ENCODE measurements around the gene PPFIBP1.

The PPFIBP1 gene

DNA sequence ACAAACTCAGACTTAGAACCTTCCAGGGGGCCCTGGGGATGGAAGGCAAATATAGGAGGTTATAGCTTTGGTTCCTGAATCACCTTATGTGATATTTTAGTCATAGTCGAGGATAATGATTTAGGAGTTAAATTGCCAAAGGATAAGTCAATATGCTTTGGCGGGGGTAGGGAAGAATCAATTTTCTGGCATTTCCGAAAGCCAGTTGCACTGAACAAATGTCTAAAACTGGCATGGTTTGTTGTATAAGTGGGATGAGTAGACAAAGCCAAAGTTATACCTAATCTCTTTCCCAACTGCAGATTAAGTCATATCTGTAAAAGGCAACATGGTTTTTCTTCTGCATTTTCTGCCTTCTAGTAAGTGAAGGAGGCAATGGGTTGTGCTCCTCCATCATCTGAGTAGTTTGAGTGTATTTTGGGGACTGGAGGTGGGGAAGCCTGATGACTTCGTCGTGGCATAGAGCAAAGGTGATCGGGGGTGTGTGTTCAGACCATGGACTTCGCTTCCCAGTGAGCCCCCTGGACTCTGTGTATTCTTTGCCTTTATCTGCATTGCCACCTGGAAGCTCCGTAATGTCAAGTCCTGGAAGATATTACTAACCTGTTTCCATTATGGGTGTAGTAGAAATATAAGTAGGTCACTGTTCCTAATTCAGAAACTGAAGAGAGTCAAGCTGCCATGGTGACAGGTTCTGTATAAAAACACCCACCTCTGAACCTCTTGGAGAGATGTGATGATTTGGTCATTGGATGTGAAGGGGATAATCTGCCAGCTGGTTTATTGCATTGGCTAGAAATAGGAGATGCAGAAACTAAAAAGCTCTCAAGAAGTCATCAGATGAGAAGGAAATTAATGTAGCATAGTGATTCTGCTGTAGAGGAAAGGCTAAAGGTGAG, 24.5 kb downstream of the PPFIBP1 start:
- Histone ChIP-seq H3K27me3 (ENCODE audit: insufficient read depth, poor library complexity, severe bottlenecking) (no peaks in the 10 kb centered on the region), H3K4me3 (replicated peaks; ENCODE audit: insufficient read depth, low read length) (no peak overlapping the region), H3K27ac (replicated peaks) (no peak overlapping the region)
- TF ChIP-seq, protein P1, sequence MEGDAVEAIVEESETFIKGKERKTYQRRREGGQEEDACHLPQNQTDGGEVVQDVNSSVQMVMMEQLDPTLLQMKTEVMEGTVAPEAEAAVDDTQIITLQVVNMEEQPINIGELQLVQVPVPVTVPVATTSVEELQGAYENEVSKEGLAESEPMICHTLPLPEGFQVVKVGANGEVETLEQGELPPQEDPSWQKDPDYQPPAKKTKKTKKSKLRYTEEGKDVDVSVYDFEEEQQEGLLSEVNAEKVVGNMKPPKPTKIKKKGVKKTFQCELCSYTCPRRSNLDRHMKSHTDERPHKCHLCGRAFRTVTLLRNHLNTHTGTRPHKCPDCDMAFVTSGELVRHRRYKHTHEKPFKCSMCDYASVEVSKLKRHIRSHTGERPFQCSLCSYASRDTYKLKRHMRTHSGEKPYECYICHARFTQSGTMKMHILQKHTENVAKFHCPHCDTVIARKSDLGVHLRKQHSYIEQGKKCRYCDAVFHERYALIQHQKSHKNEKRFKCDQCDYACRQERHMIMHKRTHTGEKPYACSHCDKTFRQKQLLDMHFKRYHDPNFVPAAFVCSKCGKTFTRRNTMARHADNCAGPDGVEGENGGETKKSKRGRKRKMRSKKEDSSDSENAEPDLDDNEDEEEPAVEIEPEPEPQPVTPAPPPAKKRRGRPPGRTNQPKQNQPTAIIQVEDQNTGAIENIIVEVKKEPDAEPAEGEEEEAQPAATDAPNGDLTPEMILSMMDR (IDR thresholded peaks at IDR 0.05; ENCODE audit: insufficient read depth, low read length), result no peak
- TF ChIP-seq GABPA (IDR thresholded peaks at IDR 0.05; ENCODE audit: low read depth) (no peak), POLR2AphosphoS5 (IDR thresholded peaks at IDR 0.05; ENCODE audit: low read depth) (no peak)
- TF ChIP-seq, protein P2, sequence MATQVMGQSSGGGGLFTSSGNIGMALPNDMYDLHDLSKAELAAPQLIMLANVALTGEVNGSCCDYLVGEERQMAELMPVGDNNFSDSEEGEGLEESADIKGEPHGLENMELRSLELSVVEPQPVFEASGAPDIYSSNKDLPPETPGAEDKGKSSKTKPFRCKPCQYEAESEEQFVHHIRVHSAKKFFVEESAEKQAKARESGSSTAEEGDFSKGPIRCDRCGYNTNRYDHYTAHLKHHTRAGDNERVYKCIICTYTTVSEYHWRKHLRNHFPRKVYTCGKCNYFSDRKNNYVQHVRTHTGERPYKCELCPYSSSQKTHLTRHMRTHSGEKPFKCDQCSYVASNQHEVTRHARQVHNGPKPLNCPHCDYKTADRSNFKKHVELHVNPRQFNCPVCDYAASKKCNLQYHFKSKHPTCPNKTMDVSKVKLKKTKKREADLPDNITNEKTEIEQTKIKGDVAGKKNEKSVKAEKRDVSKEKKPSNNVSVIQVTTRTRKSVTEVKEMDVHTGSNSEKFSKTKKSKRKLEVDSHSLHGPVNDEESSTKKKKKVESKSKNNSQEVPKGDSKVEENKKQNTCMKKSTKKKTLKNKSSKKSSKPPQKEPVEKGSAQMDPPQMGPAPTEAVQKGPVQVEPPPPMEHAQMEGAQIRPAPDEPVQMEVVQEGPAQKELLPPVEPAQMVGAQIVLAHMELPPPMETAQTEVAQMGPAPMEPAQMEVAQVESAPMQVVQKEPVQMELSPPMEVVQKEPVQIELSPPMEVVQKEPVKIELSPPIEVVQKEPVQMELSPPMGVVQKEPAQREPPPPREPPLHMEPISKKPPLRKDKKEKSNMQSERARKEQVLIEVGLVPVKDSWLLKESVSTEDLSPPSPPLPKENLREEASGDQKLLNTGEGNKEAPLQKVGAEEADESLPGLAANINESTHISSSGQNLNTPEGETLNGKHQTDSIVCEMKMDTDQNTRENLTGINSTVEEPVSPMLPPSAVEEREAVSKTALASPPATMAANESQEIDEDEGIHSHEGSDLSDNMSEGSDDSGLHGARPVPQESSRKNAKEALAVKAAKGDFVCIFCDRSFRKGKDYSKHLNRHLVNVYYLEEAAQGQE (IDR thresholded peaks at IDR 0.05; ENCODE audit: insufficient replicate concordance, low read depth), result no peak
- DNase-seq (ENCODE audit: low read depth in 1 of 2, low spot score in 1 of 2), result no peak

DNA sequence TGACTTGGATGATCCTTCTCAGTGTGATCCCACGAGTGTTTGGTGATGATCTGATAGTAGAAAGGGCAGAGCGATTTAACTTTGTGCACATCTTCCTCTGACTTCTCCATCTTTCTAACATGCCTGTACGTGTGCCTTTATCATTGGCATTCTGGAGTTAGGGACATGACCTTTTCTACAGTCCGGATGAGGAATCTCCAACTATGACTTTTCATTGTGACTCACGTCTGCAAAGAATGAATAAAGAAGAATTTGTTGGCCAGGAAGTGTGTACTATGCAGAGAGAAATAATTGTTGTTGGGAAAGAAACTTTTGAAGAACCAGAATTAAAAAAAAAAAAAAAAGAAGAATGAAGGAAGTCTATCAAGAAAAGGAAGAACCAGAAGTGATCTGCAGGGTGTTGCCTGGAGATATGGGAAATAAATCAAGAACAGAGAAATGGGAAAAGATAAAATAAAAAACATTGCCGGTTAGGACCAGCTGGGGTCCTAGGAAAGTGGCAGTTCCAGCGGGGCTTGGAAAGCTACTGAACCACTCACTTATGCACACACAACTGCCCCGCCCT, 25.3 kb downstream of the PPFIBP1 start:
- TF ChIP-seq, protein P1 (IDR thresholded peaks at IDR 0.05; ENCODE audit: insufficient read depth, low read length), result no peak
- no peak for TF ChIP-seq SPI1 (IDR thresholded peaks at IDR 0.05; ENCODE audit: borderline replicate concordance, low read depth)
- TF ChIP-seq GABPA (IDR thresholded peaks at IDR 0.05; ENCODE audit: low read depth), result no peak
- no peak for TF ChIP-seq POLR2AphosphoS5 (IDR thresholded peaks at IDR 0.05; ENCODE audit: low read depth)
- TF ChIP-seq, protein P2 (IDR thresholded peaks at IDR 0.05; ENCODE audit: insufficient replicate concordance, low read depth), result no peak
- no peaks in the 10 kb centered on the region for H3K27me3 ChIP-seq (ENCODE audit: insufficient read depth, poor library complexity, severe bottlenecking)
- no peak overlapping the region for H3K27ac ChIP-seq (replicated peaks)
- no peak overlapping the region for H3K4me3 ChIP-seq (replicated peaks; ENCODE audit: insufficient read depth, low read length)
- no peak for DNase-seq (ENCODE audit: low read depth in 1 of 2, low spot score in 1 of 2)

DNA sequence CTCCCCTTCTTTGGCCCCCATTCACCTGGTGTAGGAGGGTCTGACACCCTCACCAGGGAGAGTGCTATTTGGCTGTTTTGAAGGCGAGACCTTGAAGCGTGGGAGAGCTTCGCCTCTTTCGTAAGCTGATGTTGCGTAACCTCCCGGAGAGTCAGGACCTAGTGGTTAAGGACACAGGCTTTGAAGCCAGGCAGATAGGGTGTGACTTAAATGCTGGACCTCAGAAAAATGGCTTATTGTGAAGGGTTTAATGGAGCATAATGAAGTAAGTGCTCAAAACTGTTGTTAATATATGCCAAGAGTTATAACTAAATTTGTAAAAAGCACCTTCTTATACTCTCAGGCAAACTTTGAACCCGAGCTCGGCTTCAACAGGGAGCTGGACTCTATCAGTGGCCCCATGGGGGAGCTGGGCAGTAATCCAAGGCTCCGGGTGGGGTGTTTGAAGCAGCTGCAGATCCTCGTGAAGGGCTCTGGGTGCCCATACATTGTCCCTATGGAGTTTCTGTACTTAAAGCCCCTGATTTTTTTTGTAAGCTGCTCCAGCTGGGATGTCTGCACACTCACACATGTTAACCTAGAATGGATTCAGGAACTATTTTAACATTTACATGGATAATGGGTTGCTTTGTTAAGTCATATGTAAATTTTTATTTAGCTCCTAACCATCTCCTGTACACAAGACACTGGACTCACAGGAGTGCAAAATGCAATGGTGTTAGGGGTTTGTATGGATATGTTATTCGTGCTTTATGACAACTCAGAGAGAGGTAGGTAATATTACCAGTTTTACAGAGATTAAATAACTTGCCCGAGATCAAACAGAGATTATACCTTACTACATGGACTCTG, 26.0 kb downstream of the PPFIBP1 start:
- Histone ChIP-seq H3K27ac (replicated peaks) (no peak overlapping the region), H3K27me3 (ENCODE audit: insufficient read depth, poor library complexity, severe bottlenecking) (no peaks in the 10 kb centered on the region), H3K4me3 (replicated peaks; ENCODE audit: insufficient read depth, low read length) (no peak overlapping the region)
- TF ChIP-seq SPI1 (IDR thresholded peaks at IDR 0.05; ENCODE audit: borderline replicate concordance, low read depth) (no peak), GABPA (IDR thresholded peaks at IDR 0.05; ENCODE audit: low read depth) (no peak), POLR2AphosphoS5 (IDR thresholded peaks at IDR 0.05; ENCODE audit: low read depth) (no peak)
- TF ChIP-seq, protein P2 (IDR thresholded peaks at IDR 0.05; ENCODE audit: insufficient replicate concordance, low read depth), result no peak
- TF ChIP-seq, protein P1 (IDR thresholded peaks at IDR 0.05; ENCODE audit: insufficient read depth, low read length), result no peak
- peak; percentile 82 to 87 for DNase-seq (ENCODE audit: low read depth in 1 of 2, low spot score in 1 of 2)
